ENCODE data around the gene DDAH2. TPM values are rescaled to one million over a fixed set of nuclear protein-coding genes. Genes with fewer than 3 reads are reported as not detected.

The DDAH2 gene
- total and polyA plus RNA-seq, 8 donors = 33.3 to 133 (median 65.8) TPM

DNA sequence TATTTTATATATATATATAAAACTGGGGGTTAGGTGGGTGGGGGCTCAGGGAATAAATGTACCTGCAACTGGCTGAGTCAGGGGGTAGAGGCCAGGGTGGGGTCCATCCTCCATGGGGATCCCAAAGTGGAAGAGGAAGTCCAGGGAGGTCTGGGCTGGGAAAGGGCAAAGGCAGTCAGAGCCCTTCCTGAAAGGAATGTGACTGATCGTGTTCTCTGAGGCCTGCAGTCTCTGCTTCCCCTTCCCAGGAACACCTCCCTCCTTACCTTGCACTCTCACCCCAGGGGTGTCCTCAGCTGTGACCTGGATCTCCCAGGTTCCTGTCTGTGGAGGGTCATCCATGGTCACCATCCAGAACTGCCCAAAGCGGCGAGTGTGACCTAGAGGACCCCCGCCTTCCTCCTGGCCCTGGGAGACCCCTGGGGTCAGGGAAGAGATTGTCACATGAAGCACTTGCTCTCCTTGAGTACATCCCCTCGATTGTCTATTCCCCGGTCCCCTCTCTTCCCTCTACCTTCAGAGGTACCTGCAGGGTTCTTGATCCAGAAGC lies 38.1 kb upstream of the DDAH2 start:
- H3K27me3 ChIP-seq = peaks cover 0 to 7% (median 0%) of the 10 kb centered on the region in 3 donors
- H3K4me1 ChIP-seq = peaks cover 0 to 17% (median 5%) of the 10 kb centered on the region in 4 donors
- H3K27ac ChIP-seq = no peak overlapping the region
- DNase-seq = no peak
- TF ChIP-seq EP300 (IDR thresholded peaks at IDR 0.05) (no peak), POLR2AphosphoS5 (IDR thresholded peaks at IDR 0.05) (no peak), POLR2A (IDR thresholded peaks at IDR 0.05) (no peak)
- TF ChIP-seq, protein P1, sequence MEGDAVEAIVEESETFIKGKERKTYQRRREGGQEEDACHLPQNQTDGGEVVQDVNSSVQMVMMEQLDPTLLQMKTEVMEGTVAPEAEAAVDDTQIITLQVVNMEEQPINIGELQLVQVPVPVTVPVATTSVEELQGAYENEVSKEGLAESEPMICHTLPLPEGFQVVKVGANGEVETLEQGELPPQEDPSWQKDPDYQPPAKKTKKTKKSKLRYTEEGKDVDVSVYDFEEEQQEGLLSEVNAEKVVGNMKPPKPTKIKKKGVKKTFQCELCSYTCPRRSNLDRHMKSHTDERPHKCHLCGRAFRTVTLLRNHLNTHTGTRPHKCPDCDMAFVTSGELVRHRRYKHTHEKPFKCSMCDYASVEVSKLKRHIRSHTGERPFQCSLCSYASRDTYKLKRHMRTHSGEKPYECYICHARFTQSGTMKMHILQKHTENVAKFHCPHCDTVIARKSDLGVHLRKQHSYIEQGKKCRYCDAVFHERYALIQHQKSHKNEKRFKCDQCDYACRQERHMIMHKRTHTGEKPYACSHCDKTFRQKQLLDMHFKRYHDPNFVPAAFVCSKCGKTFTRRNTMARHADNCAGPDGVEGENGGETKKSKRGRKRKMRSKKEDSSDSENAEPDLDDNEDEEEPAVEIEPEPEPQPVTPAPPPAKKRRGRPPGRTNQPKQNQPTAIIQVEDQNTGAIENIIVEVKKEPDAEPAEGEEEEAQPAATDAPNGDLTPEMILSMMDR (IDR thresholded peaks at IDR 0.05) = no peak
- 75 to 84% (median 81%) methylated on average over 6 of the region's 6 CpGs for WGBS, 5 donors
- H3K4me3 ChIP-seq = no peak overlapping the region
- intact Hi-C loops (cut with DNase I; ENCODE audit: low total_unique reads) = loop anchor here (10.0 kb wide), 1 partner anchor 82 kb away; the partner anchor contains the start of gene LY6G5C
- H3K9me3 ChIP-seq = no peaks in the 10 kb centered on the region
- no peaks in the 10 kb centered on the region for H3K36me3 ChIP-seq

DNA sequence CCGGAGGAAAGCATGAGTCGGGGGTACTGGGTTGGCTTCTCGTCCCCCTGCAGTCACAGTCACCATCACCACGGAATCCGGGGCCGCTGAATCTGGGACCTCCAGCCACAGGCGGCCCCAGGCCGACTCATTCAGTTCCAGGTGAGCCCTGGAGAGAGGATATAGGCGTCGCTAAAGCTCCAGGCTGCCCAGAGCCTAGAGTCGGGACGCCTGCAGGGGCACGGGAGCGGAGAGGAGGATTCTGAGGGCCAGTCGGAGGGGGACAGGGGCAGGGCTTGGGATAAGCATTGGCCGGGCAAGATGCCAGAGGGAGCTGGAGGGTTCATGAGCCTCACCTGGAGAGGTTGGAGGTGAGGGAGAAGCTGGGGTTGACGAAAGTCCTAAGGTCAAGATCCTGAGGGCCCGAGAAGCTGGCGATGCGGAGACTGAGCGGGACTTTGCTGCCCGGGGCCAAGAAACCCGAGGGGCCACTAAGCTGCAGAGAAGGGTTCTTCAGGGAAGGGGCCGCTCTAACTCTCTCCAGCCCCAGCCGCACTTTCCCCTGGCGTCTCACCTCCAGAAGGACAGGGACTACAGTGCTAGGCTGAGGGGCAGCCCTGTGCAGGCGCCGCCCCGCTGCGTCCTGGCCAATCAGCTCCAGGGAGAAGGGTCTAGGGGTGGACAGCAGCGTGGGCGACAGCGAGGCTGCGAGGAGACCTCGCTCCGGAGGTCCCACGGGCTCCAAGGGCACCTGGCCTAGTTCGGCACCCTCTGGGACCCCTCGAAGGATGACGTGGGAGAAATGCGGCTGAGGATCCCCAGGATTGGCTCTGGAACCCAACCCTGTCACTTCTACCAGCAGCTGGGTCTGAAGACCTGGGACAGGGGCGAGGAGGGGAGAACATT lies 37.1 kb upstream of the DDAH2 start:
- Histone ChIP-seq H3K4me3 (peak overlapping the region in 2 of 4 donors; percentile 16 to 22), H3K36me3 (peaks cover 0 to 7% (median 0%) of the 10 kb centered on the region in 4 donors), H3K9me3 (no peaks in the 10 kb centered on the region), H3K4me1 (peaks cover 0 to 17% (median 5%) of the 10 kb centered on the region in 4 donors), H3K27ac (no peak overlapping the region), H3K27me3 (peaks cover 0 to 7% (median 0%) of the 10 kb centered on the region in 3 donors)
- intact Hi-C loops (cut with DNase I; ENCODE audit: low total_unique reads) = loop anchor here (10.0 kb wide), 1 partner anchor 81 kb away; the partner anchor contains the start of gene LY6G5C
- 38 to 61% (median 44%) methylated on average over 31 to 42 of the region's 42 CpGs for WGBS, 5 donors
- DNase-seq = peak in 1 of 2 donors; percentile 69
- TF ChIP-seq POLR2AphosphoS5 (IDR thresholded peaks at IDR 0.05) (no peak), EP300 (IDR thresholded peaks at IDR 0.05) (no peak)
- TF ChIP-seq, protein P1 (IDR thresholded peaks at IDR 0.05) = no peak

GRCh38 chr6:31765559-31765909 lies 36.4 kb upstream of the DDAH2 start:
- intact Hi-C loops (cut with DNase I; ENCODE audit: low total_unique reads) = loop anchor here (10.0 kb wide), 1 partner anchor 81 kb away; the partner anchor contains the start of gene LY6G5C
- no peak overlapping the region for H3K4me3 ChIP-seq

GRCh38 chr6:31764198-31764597 lies 35.1 kb upstream of the DDAH2 start:
- intact Hi-C loops (cut with DNase I; ENCODE audit: low total_unique reads) = loop anchor here (10.0 kb wide), 1 partner anchor 79 kb away; the partner anchor contains the start of gene LY6G5C
- Histone ChIP-seq H3K36me3 (peaks cover 0 to 25% (median 6%) of the 10 kb centered on the region in 4 donors), H3K9me3 (no peaks in the 10 kb centered on the region), H3K27ac (no peak overlapping the region), H3K4me3 (no peak overlapping the region), H3K4me1 (peaks cover 0 to 10% (median 3%) of the 10 kb centered on the region in 4 donors), H3K27me3 (peaks cover 0 to 7% (median 0%) of the 10 kb centered on the region in 3 donors)
- DNase-seq = peak in 1 of 2 donors; percentile 54
- TF ChIP-seq, protein P1 (IDR thresholded peaks at IDR 0.05) = no peak
- TF ChIP-seq POLR2A (IDR thresholded peaks at IDR 0.05) (no peak), EP300 (IDR thresholded peaks at IDR 0.05) (no peak), POLR2AphosphoS5 (IDR thresholded peaks at IDR 0.05) (no peak)
- whole genome bisulfite sequencing, 5 donors = 53 to 78% (median 71%) methylated on average over 4 of the region's 4 CpGs

More at GRCh38 chr6:31765559-31765909, 36.4 kb upstream of the DDAH2 start:
- Histone ChIP-seq H3K27ac (no peak overlapping the region), H3K4me1 (peaks cover 0 to 17% (median 5%) of the 10 kb centered on the region in 4 donors), H3K27me3 (peaks cover 0 to 7% (median 0%) of the 10 kb centered on the region in 3 donors), H3K36me3 (peaks cover 0 to 13% (median 0%) of the 10 kb centered on the region in 4 donors), H3K9me3 (no peaks in the 10 kb centered on the region)
- DNase-seq = no peak
- WGBS, 5 donors = 80 to 91% (median 85%) methylated on average over 9 of the region's 9 CpGs
- TF ChIP-seq POLR2A (IDR thresholded peaks at IDR 0.05) = no peak
- TF ChIP-seq, protein P1 (IDR thresholded peaks at IDR 0.05) = no peak
- no peak for TF ChIP-seq EP300 (IDR thresholded peaks at IDR 0.05)
- no peak for TF ChIP-seq POLR2AphosphoS5 (IDR thresholded peaks at IDR 0.05)

Measured in stomach (tissue), 9 donors.